K562 (cell line): ENCODE results near the gene NANS. TPM values are rescaled to one million over a fixed set of nuclear protein-coding genes. Genes with fewer than 3 reads are reported as not detected.
A peak's percentile ranks its signal among the peaks of the same experiment; 100 is the strongest.

Experiments used
- ATAC-seq: fragments of 200-7000 bp; cut with Tn5 transposase; 3 replicates; pipeline ENCODE4 v1.9.1; 2020; ENCODE audit warnings: moderate library complexity
- BruUV-seq: library from RNA; stranded (reverse); fragments of 400-500 nt; replicated peaks from 2 replicates; lab custom pipeline; 2021; lab: Mats Ljungman, UMichigan
- CTCF ChIA-PET: fragments of 300-600 bp; formaldehyde crosslinking; extraction: SDS; loops from one replicate; lab custom pipeline; 2021; ENCODE audit warnings: low intra/inter-chr PET ratio; lab: Yijun Ruan, JAX
- POLR2A ChIA-PET: fragments of 300-600, 350-650 bp; sonication (Branson Sonifier 250); formaldehyde crosslinking; extraction: SDS; loops from one replicate; lab custom pipeline; 2021; ENCODE audit warnings: antibody characterized with exemption, inconsistent platforms; lab: Yijun Ruan, JAX
- DNase-seq, 4 experiments: peaks; one replicate each; pipeline versions ENCODE4 v3.0.0 to v3.0.0-alpha.2; 2011 to 2018; ENCODE audit warnings: low spot score in 3 of 4, mixed read lengths in 3 of 4; ENCODE audit errors: extremely low read depth in 1 of 4
- FAIRE-seq: peaks from 2 replicates; lab custom pipeline; 2011; peaks lifted over from hg19 to GRCh38; lab: Jason Lieb, UNC
- H2AFZ ChIP-seq: 2 replicates; pipeline ENCODE4 v1.6.0; 2011; ENCODE audit warnings: low read depth, low read length, control low read depth, inconsistent platforms
- H3K27ac ChIP-seq: fragments of 200-600 bp; 3 replicates; pipeline ENCODE4 v1.8.0; 2011; ENCODE audit warnings: low read depth, mild to moderate bottlenecking, control low read depth, inconsistent platforms, low read length, moderate library complexity, mixed read lengths; ENCODE audit errors: extremely low read depth
- H3K27me3 ChIP-seq, 2 experiments: fragments of 300-600 bp in 1 of 2; 2 replicates in 1 of 2; 3 replicates in 1 of 2; pipeline versions ENCODE4 v1.6.0 to v1.8.0; 2011; ENCODE audit warnings: inconsistent platforms in 2 of 2, low read length in 2 of 2, mild to moderate bottlenecking in 1 of 2, mixed read lengths in 1 of 2, moderate library complexity in 1 of 2; ENCODE audit not compliant: control insufficient read depth in 2 of 2, insufficient read depth in 2 of 2
- H3K36me3 ChIP-seq: fragments of 300-600 bp; 3 replicates; pipeline ENCODE4 v1.8.0; 2011; ENCODE audit warnings: mild to moderate bottlenecking, low read length, inconsistent platforms; ENCODE audit not compliant: control insufficient read depth, insufficient read depth
- H3K4me1 ChIP-seq, 2 experiments: fragments of 200-600 bp in 1 of 2; replicated peaks in 1 of 2; 2 replicates in 1 of 2; 3 replicates in 1 of 2; pipeline versions ENCODE4 v1.5.1 to v1.8.0; 2011; ENCODE audit warnings: inconsistent platforms in 2 of 2, low read length in 2 of 2, mild to moderate bottlenecking in 1 of 2, mixed read lengths in 1 of 2, moderate library complexity in 1 of 2; ENCODE audit not compliant: control insufficient read depth in 2 of 2, insufficient read depth in 2 of 2
- H3K4me2 ChIP-seq: 2 replicates; pipeline ENCODE4 v1.6.1; 2011; ENCODE audit warnings: low read length, control low read depth, inconsistent platforms, mixed read lengths; ENCODE audit not compliant: insufficient read depth
- H3K4me3 ChIP-seq: fragments of 200-600 bp; sonication (generic), shearing (Covaris generic); 2 replicates; pipeline ENCODE4 v1.5.1; 2016; ENCODE audit warnings: control low read depth, inconsistent platforms
- H3K79me2 ChIP-seq: fragments of 200-600 bp; 3 replicates; pipeline ENCODE4 v1.8.0; 2011; ENCODE audit warnings: low read length, inconsistent platforms; ENCODE audit not compliant: control insufficient read depth, insufficient read depth
- H3K9ac ChIP-seq, 2 experiments: 2 replicates each; pipeline versions ENCODE4 v1.6.0 to v1.6.1; 2011; ENCODE audit warnings: low read depth in 2 of 2, low read length in 2 of 2, control low read depth in 1 of 2, inconsistent platforms in 1 of 2, mild to moderate bottlenecking in 1 of 2, mixed read lengths in 1 of 2; ENCODE audit not compliant: insufficient read depth in 1 of 2
- H3K9me1 ChIP-seq: one replicate; pipeline ENCODE4 v1.6.0; 2011; ENCODE audit warnings: inconsistent platforms, mild to moderate bottlenecking, low read length, moderate library complexity; ENCODE audit not compliant: control insufficient read depth, insufficient read depth
- H3K9me3 ChIP-seq: replicated peaks from 2 replicates; pipeline ENCODE4 v1.5.1; 2011; ENCODE audit warnings: low read depth, low read length, inconsistent platforms; ENCODE audit not compliant: control insufficient read depth, insufficient read depth
- H4K20me1 ChIP-seq: replicated peaks from 2 replicates; pipeline ENCODE4 v1.6.1; 2011; ENCODE audit warnings: low read length, inconsistent platforms, mixed read lengths; ENCODE audit not compliant: control insufficient read depth, insufficient read depth
- MAZ ChIP-seq, 2 experiments: fragments of 450-650 bp in 1 of 2; sonication (generic) in 1 of 2; formaldehyde crosslinking; IDR thresholded peaks in 1 of 2; conservative IDR thresholded peaks in 1 of 2; 2 replicates each; pipeline versions ENCODE4 v1.4.0 to v1.5.0; 2020; ENCODE audit warnings: mild to moderate bottlenecking in 1 of 2, missing genetic modification reagents in 1 of 2
- SMAD4 ChIP-seq: fragments of 250-450 bp; sonication (Bioruptor Pico); conservative IDR thresholded peaks from 2 replicates; pipeline ENCODE4 v1.8.0; 2021; ENCODE audit warnings: inconsistent platforms, mild to moderate bottlenecking, moderate library complexity
- SMC3 ChIP-seq: conservative IDR thresholded peaks from 2 replicates; pipeline ENCODE4 v1.6.1; 2011; ENCODE audit warnings: low read depth, low read length, improper control_type of control experiment; ENCODE audit not compliant: insufficient read depth
- WGBS: fragments of 100-300 bp; shearing (Covaris generic); methylation state at CpG from one replicate; pipeline ENCODE4 v1.1.6; 2016; ENCODE audit warnings: low coverage, mixed read lengths; ENCODE audit not compliant: insufficient coverage; ENCODE audit errors: missing lambda C conversion rate; 5-methylcytosine and 5-hydroxymethylcytosine counted together
- in situ Hi-C: fragments of 300-500 bp; cut with MboI; formaldehyde crosslinking; loops from 4 replicates; pipeline ENCODE4 v1.15.0; 2018; ENCODE audit warnings: inconsistent platforms, mixed read lengths
- intact Hi-C: fragments of 100-400 bp; cut with micrococcal nuclease; formaldehyde crosslinking; loops from 2 replicates; pipeline ENCODE4 v1.14.2; 2022
- polyA plus RNA-seq, 8 experiments: library from polyadenylated mRNA; depleted of rRNA in 4 of 8; stranded (reverse) in 5 of 8; unstranded in 3 of 8; fragments of >200 nt; fragmentation: Nextera tagmentation in 2 of 8; fragmentation: Illumina TruSeq in 1 of 8; extraction: Ambion mirVana in 2 of 8; extraction: Trizol in 1 of 8; gene quantifications; 2 replicates each; pipeline versions ENCODE4 v1.2.1 to v1.2.3, GENCODE V29; 2011 to 2014; ENCODE audit warnings: inconsistent platforms in 1 of 8, missing spikeins in 1 of 8
- total RNA-seq, 7 experiments: library from RNA; depleted of rRNA in 6 of 7; stranded (reverse); fragments of >200 nt in 6 of 7; fragmentation: Illumina TruSeq in 2 of 7; extraction: Trizol in 2 of 7; gene quantifications; 2 replicates each; pipeline versions ENCODE4 v1.2.1 to v1.2.3, GENCODE V29; 2011 to 2021; ENCODE audit warnings: low replicate concordance in 1 of 7
- TF ChIP-seq, protein P1 (sequence below): fragments of 450-650 bp; IDR thresholded peaks from 2 replicates; pipeline ENCODE4 v1.6.1; 2016; ENCODE audit warnings: borderline replicate concordance
- TF ChIP-seq, protein P2 (sequence below), 2 experiments: fragments of 450-650 bp; formaldehyde crosslinking in 1 of 2; IDR thresholded peaks; 2 replicates each; pipeline versions ENCODE4 v1.4.0 to v1.6.1; 2014 to 2020; ENCODE audit warnings: mild to moderate bottlenecking in 2 of 2, borderline replicate concordance in 1 of 2, low read depth in 1 of 2

NANS gene
- total and polyA plus RNA-seq, 9 of the 15 experiments (the other 6 are each of a cell fraction or from before 2014, with no cell fraction given): 37.1 to 181 (median 137) TPM

GRCh38 chr9:98117984-98118639, 61.6 kb downstream of the NANS start:
- H3K9me1 ChIP-seq: no peaks in the 10 kb centered on the region
- BruUV-seq: TSS peak; percentile 51
- WGBS: 2% methylated on average over 5 of the region's 5 CpGs
- DNase-seq (peak; percentile 42 to 86 (median 68)), ATAC-seq (peak; percentile 87), FAIRE-seq (peak; percentile 93)
- ChIA-PET CTCF (interaction anchor here (0.6 to 1.8 kb wide), 4 partner anchors 21 to 146 kb away, joined by 3 to 8 read pairs (median 3); partner anchors contain the start of gene CORO2A), POLR2A (interaction anchor here (0.7 to 1.1 kb wide), 4 partner anchors 9 to 23 kb away, joined by 3 read pairs; no protein-coding TSS in a partner anchor)
- H2AFZ ChIP-seq: peak overlapping the region; percentile 97
- H3K9ac ChIP-seq: peak overlapping the region; percentile 71 to 96
- H4K20me1 ChIP-seq: no peaks in the 10 kb centered on the region
- H3K36me3 ChIP-seq: peaks cover 18% of the 10 kb centered on the region; the same call in 1 of the 3 replicates
- H3K4me2 ChIP-seq: peak overlapping the region; percentile 97
- intact Hi-C loops (loop anchor here (1.0 to 2.0 kb wide), 4 partner anchors 75 to 196 kb away; partner anchors contain the start of genes CORO2A and TRMO), in situ Hi-C loops (loop anchor here (5.0 kb wide), 2 partner anchors 89 to 144 kb away; no protein-coding TSS in a partner anchor)
- H3K79me2 ChIP-seq: peaks cover 27% of the 10 kb centered on the region
- H3K27me3 ChIP-seq: no peaks in the 10 kb centered on the region
- peak overlapping the region; percentile 76 for H3K4me3 ChIP-seq
- H3K27ac ChIP-seq: peak overlapping the region; percentile 67
- H3K9me3 ChIP-seq: no peaks in the 10 kb centered on the region
- peaks cover 14 to 22% of the 10 kb centered on the region in 2 experiments; a peak in 4 of 5 replicates for H3K4me1 ChIP-seq
- 0 out of 2 replicates have a peak, but pooled peaks have one; percentile 17 for TF ChIP-seq SMAD4 (CRISPR knock-in tag)
- peak; percentile 23 to 24; a peak in 1 of 4 replicates for TF ChIP-seq MAZ (CRISPR knock-in tag; conservative IDR thresholded peaks at IDR 0.05 in 1 of 2, IDR thresholded peaks at IDR 0.05 in 1 of 2)
- TF ChIP-seq, protein P1, sequence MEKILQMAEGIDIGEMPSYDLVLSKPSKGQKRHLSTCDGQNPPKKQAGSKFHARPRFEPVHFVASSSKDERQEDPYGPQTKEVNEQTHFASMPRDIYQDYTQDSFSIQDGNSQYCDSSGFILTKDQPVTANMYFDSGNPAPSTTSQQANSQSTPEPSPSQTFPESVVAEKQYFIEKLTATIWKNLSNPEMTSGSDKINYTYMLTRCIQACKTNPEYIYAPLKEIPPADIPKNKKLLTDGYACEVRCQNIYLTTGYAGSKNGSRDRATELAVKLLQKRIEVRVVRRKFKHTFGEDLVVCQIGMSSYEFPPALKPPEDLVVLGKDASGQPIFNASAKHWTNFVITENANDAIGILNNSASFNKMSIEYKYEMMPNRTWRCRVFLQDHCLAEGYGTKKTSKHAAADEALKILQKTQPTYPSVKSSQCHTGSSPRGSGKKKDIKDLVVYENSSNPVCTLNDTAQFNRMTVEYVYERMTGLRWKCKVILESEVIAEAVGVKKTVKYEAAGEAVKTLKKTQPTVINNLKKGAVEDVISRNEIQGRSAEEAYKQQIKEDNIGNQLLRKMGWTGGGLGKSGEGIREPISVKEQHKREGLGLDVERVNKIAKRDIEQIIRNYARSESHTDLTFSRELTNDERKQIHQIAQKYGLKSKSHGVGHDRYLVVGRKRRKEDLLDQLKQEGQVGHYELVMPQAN: peak; percentile 59; the same call in 1 of the 2 replicates
- TF ChIP-seq, protein P2, sequence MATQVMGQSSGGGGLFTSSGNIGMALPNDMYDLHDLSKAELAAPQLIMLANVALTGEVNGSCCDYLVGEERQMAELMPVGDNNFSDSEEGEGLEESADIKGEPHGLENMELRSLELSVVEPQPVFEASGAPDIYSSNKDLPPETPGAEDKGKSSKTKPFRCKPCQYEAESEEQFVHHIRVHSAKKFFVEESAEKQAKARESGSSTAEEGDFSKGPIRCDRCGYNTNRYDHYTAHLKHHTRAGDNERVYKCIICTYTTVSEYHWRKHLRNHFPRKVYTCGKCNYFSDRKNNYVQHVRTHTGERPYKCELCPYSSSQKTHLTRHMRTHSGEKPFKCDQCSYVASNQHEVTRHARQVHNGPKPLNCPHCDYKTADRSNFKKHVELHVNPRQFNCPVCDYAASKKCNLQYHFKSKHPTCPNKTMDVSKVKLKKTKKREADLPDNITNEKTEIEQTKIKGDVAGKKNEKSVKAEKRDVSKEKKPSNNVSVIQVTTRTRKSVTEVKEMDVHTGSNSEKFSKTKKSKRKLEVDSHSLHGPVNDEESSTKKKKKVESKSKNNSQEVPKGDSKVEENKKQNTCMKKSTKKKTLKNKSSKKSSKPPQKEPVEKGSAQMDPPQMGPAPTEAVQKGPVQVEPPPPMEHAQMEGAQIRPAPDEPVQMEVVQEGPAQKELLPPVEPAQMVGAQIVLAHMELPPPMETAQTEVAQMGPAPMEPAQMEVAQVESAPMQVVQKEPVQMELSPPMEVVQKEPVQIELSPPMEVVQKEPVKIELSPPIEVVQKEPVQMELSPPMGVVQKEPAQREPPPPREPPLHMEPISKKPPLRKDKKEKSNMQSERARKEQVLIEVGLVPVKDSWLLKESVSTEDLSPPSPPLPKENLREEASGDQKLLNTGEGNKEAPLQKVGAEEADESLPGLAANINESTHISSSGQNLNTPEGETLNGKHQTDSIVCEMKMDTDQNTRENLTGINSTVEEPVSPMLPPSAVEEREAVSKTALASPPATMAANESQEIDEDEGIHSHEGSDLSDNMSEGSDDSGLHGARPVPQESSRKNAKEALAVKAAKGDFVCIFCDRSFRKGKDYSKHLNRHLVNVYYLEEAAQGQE (IDR thresholded peaks at IDR 0.05; ENCODE audit: borderline replicate concordance): peak; percentile 52; the same call in 1 of the 2 replicates
- TF ChIP-seq, protein P2 (CRISPR knock-in tag; IDR thresholded peaks at IDR 0.05; ENCODE audit: low read depth): no peak
- peak; percentile 52 for TF ChIP-seq SMC3
